MM.1S (cell line): ENCODE measurements around the gene GPR135.

Source experiments
- DNase-seq: peaks from one replicate; pipeline ENCODE4 v3.0.0-alpha.2; 2015
- H2AFZ ChIP-seq: fragments of 300-600 bp; sonication (generic); 2 replicates; pipeline ENCODE4 v1.6.0; 2016; ENCODE audit warnings: antibody characterized with exemption, low read length
- H3F3A ChIP-seq: fragments of 300-600 bp; sonication (generic); 2 replicates; pipeline ENCODE4 v1.6.1; 2016; ENCODE audit warnings: mild to moderate bottlenecking, antibody characterized with exemption, low read length, moderate library complexity, mixed read lengths; ENCODE audit not compliant: insufficient read depth
- H3K27ac ChIP-seq: fragments of 300-600 bp; sonication (generic); 2 replicates; pipeline ENCODE4 v1.5.1; 2016; ENCODE audit warnings: mild to moderate bottlenecking, low read length
- H3K27me3 ChIP-seq: fragments of 300-600 bp; sonication (generic); replicated peaks from 2 replicates; pipeline ENCODE4 v1.6.0; 2016; ENCODE audit warnings: low read length; ENCODE audit not compliant: insufficient read depth
- H3K36me3 ChIP-seq: fragments of 300-600 bp; sonication (generic); replicated peaks from 2 replicates; pipeline ENCODE4 v1.6.1; 2016; ENCODE audit warnings: mild to moderate bottlenecking, low read length, mixed read lengths; ENCODE audit not compliant: insufficient read depth
- H3K4me1 ChIP-seq: fragments of 300-600 bp; sonication (generic); 2 replicates; pipeline ENCODE4 v1.6.1; 2016; ENCODE audit warnings: low read length, mixed read lengths
- H3K4me2 ChIP-seq: fragments of 300-600 bp; sonication (generic); 2 replicates; pipeline ENCODE4 v1.6.0; 2016; ENCODE audit warnings: low read depth, low read length
- H3K4me3 ChIP-seq: fragments of 300-600 bp; sonication (generic); 2 replicates; pipeline ENCODE4 v1.5.1; 2016; ENCODE audit warnings: low read length, mixed read lengths
- H3K79me2 ChIP-seq: fragments of 300-600 bp; sonication (generic); 2 replicates; pipeline ENCODE4 v1.6.1; 2016; ENCODE audit warnings: mixed run types, low read length, mixed read lengths
- H3K9ac ChIP-seq: fragments of 300-600 bp; sonication (generic); 2 replicates; pipeline ENCODE4 v1.6.1; 2016; ENCODE audit warnings: low read length, mixed read lengths
- H3K9me2 ChIP-seq: fragments of 300-600 bp; sonication (generic); replicated peaks from 2 replicates; pipeline ENCODE4 v1.6.1; 2016; ENCODE audit warnings: mild to moderate bottlenecking, low read length, mixed read lengths; ENCODE audit not compliant: insufficient read depth
- H3K9me3 ChIP-seq: fragments of 300-600 bp; sonication (generic); replicated peaks from 2 replicates; pipeline ENCODE4 v1.6.1; 2016; ENCODE audit warnings: mild to moderate bottlenecking, low read length, mixed read lengths; ENCODE audit not compliant: insufficient read depth
- H4K20me1 ChIP-seq: fragments of 300-600 bp; sonication (generic); 2 replicates; pipeline ENCODE4 v1.6.1; 2016; ENCODE audit warnings: mild to moderate bottlenecking, low read length, moderate library complexity, mixed read lengths; ENCODE audit not compliant: insufficient read depth
- CTCF ChIP-seq: fragments of 300-600 bp; sonication (generic); IDR thresholded peaks from 2 replicates; pipeline ENCODE4 v1.5.1; 2016; ENCODE audit warnings: antibody characterized with exemption, low read length, mixed read lengths
- EZH2 ChIP-seq: fragments of 300-600 bp; sonication (generic); optimal IDR thresholded peaks from 2 replicates; pipeline ENCODE3; 2017; ENCODE audit warnings: low read depth, mild to moderate bottlenecking, antibody characterized with exemption, low read length, mixed read lengths
- EZH2phosphoT487 ChIP-seq: fragments of 300-600 bp; sonication (generic); IDR thresholded peaks from 2 replicates; pipeline ENCODE4 v1.6.1; 2018; ENCODE audit warnings: antibody characterized with exemption, low read length

GPR135 gene

GRCh38 chr14:59439256-59439965 lies 25.8 kb downstream of the GPR135 start:
- H3K9me2 ChIP-seq = no peaks in the 10 kb centered on the region
- no peak overlapping the region for H3K4me3 ChIP-seq
- TF ChIP-seq EZH2phosphoT487 = no peak
- DNase-seq = no peak
- H4K20me1 ChIP-seq = no peaks in the 10 kb centered on the region
- no peaks in the 10 kb centered on the region for H3K27me3 ChIP-seq
- no peak overlapping the region for H2AFZ ChIP-seq
- no peaks in the 10 kb centered on the region for H3F3A ChIP-seq
- no peak overlapping the region for H3K27ac ChIP-seq
- no peaks in the 10 kb centered on the region for H3K79me2 ChIP-seq
- H3K9ac ChIP-seq = no peak overlapping the region
- no peaks in the 10 kb centered on the region for H3K4me1 ChIP-seq
- H3K9me3 ChIP-seq = no peaks in the 10 kb centered on the region
- no peaks in the 10 kb centered on the region for H3K36me3 ChIP-seq
- H3K4me2 ChIP-seq = no peak overlapping the region

- no peak for DNase-seq
- Histone ChIP-seq H3K9me3 (no peaks in the 10 kb centered on the region), H3K36me3 (no peaks in the 10 kb centered on the region), H3K27me3 (no peaks in the 10 kb centered on the region), H3K9ac (no peak overlapping the region), H3K4me3 (no peak overlapping the region), H3K9me2 (no peaks in the 10 kb centered on the region), H3F3A (no peaks in the 10 kb centered on the region), H3K4me1 (no peaks in the 10 kb centered on the region), H4K20me1 (no peaks in the 10 kb centered on the region), H3K79me2 (no peaks in the 10 kb centered on the region), H3K4me2 (no peak overlapping the region), H2AFZ (no peak overlapping the region), H3K27ac (no peak overlapping the region)
- TF ChIP-seq CTCF (no peak), EZH2phosphoT487 (no peak), EZH2 (no peak)
Observed at GRCh38 chr14:59438195-59438647, 27.0 kb downstream of the GPR135 start.

- Histone ChIP-seq H4K20me1 (no peaks in the 10 kb centered on the region), H3K27me3 (no peaks in the 10 kb centered on the region), H3K4me3 (no peak overlapping the region), H3K9ac (no peak overlapping the region), H3K9me3 (no peaks in the 10 kb centered on the region), H3K4me2 (no peak overlapping the region), H3K9me2 (no peaks in the 10 kb centered on the region), H3F3A (no peaks in the 10 kb centered on the region), H3K27ac (no peak overlapping the region), H2AFZ (no peak overlapping the region), H3K79me2 (no peaks in the 10 kb centered on the region), H3K36me3 (no peaks in the 10 kb centered on the region), H3K4me1 (no peaks in the 10 kb centered on the region)
- no peak for TF ChIP-seq CTCF
- TF ChIP-seq EZH2phosphoT487 = no peak
- TF ChIP-seq EZH2 = no peak
- DNase-seq = no peak
Observed at GRCh38 chr14:59435987-59436386, 29.2 kb downstream of the GPR135 start.

GRCh38 chr14:59435101-59435500 lies 30.1 kb downstream of the GPR135 start:
- no peak for DNase-seq
- no peak overlapping the region for H3K9ac ChIP-seq
- no peaks in the 10 kb centered on the region for H4K20me1 ChIP-seq
- no peaks in the 10 kb centered on the region for H3K9me3 ChIP-seq
- TF ChIP-seq EZH2phosphoT487 = no peak
- TF ChIP-seq EZH2 = no peak
- TF ChIP-seq CTCF = no peak
- no peaks in the 10 kb centered on the region for H3F3A ChIP-seq
- no peaks in the 10 kb centered on the region for H3K27me3 ChIP-seq
- H3K27ac ChIP-seq = no peak overlapping the region
- no peak overlapping the region for H3K4me2 ChIP-seq
- no peaks in the 10 kb centered on the region for H3K36me3 ChIP-seq
- H3K79me2 ChIP-seq = no peaks in the 10 kb centered on the region
- no peaks in the 10 kb centered on the region for H3K9me2 ChIP-seq
- no peak overlapping the region for H3K4me3 ChIP-seq
- H3K4me1 ChIP-seq = no peaks in the 10 kb centered on the region
- H2AFZ ChIP-seq = no peak overlapping the region
